Erythroblast (primary cell): Measurements from ENCODE around the gene GALNT9.

ENCODE experiments used
- DNase-seq, 2 experiments: peaks; one replicate each; lab custom pipeline; 2025; lab: John Stamatoyannopoulos, UW
- GATA1 ChIP-seq: IDR thresholded peaks from 2 replicates; pipeline ENCODE4 v1.6.1; 2011; ENCODE audit warnings: low read depth, mild to moderate bottlenecking, control low read depth, low read length, moderate library complexity
- POLR2A ChIP-seq: IDR thresholded peaks from 2 replicates; pipeline ENCODE4 v1.6.1; 2011; ENCODE audit warnings: mild to moderate bottlenecking, low read length

GALNT9 gene

DNA sequence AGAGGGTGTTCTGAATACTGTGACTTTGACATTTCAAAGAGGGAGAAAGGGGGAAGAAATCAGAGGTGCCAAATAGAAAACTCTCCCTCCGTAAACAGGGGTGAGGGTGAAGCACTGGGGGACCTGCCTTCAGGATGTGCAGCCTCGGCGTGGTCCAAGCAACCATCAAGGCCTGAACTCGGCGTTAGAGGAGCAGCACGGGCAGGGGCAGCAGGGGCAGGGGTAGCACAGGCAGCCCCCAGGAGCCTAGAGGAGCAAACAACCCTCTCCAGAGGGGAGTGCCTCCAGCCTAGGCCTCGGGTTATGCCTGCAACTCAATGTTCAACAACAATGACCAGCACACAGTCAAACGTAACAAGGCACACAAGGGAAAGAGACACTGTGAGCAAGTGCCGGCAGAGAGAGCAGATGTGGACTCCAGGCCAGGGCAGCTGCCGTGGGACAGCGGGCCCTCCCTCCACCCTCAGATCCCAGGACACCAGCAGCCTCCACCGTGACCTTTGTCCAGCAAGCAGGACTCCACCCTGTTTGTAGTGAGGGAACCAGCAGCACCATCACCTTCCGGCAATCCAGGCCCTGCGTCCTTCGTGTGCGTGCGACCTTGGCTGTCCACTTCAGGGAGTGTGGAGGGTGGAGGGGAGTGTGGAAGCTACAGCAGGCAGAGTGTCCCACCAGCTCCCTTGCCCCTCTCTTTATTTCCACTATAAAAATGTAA lies 18.0 kb downstream of the GALNT9 start:
- TF ChIP-seq POLR2A = no peak
- no peak for TF ChIP-seq GATA1
- no peak for DNase-seq

DNA sequence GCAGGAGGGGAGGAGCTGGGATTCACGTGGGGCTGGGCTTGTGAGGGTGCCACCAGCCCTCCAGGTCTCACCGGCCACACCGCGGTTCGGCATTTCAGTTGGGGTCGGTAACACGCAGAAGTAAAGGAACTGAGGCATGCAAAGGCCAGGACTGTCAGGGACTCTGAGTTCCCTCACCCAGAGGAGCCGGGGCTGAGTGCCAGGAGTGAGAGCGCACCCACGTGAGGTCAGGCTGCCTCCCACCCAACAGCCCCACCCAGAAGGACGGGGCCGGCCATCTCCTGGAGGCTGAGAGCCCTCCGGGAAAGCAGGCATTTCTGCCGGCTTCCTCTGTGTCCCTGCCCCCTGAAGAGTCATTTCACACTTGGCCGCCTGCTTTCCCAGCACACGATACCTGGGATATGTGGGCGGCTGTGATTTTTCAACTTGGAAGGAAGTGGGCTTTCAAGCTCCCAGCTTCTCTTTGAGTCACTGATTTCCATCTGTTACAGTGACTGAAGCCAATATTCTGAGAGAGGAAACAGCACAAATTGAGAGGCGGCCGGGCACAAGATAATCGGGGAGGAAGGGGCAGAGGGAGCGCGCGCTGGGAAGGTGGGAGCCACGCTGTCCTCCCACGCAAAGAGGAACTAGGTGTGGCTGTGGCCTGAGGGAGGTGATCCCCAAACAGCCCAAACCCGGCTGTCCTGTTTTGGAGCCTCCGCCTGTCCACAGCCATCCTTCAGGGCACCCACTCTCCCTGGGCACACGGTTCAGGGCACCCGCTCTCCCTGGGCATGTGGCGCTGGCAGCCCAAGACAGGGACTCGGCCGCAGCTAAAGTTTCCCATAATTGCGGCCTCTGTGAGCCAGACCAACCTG lies 19.0 kb downstream of the GALNT9 start:
- DNase-seq = no peak
- TF ChIP-seq POLR2A = no peak
- TF ChIP-seq GATA1 = no peak

- TF ChIP-seq GATA1 = no peak
- no peak for TF ChIP-seq POLR2A
- DNase-seq = no peak
Measured at GRCh38 chr12:132309596-132310086, 19.7 kb downstream of the GALNT9 start.

DNA sequence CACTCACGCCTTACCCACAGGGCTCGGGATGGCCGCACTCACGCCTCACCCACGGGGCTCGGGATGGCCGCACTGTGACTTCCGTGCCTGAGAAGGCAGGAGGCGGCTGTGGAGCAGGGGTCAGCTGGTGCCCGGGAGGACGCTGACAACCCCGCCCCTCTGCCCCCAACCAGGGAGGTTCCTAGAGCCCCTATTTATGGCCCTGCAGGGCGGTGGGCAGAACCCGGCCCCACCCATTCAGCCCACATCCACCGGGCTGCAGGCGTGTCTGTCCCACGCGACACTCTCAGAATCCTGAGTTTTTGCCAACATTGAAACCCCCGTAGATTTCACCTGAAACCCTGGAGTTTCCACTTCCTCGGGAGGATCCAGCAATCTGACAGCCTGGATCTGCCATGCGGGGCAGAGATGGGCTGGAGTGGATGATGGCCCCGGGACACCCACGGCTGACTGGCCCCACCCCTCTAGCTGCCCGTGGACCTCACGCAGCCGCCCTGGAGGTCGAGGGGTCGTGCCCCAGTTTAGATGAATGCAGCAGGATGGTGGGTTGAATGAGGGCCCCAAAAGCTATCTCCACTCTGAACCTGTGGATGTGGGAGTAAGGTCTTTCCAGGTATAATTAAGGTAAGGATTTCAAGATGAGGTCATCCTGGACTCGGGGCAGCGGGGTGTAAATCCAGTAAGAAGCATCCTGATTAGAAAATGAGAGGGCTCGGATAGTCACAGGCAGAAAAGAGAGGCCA lies 20.4 kb downstream of the GALNT9 start:
- no peak for DNase-seq
- TF ChIP-seq GATA1 (no peak), POLR2A (no peak)

DNA sequence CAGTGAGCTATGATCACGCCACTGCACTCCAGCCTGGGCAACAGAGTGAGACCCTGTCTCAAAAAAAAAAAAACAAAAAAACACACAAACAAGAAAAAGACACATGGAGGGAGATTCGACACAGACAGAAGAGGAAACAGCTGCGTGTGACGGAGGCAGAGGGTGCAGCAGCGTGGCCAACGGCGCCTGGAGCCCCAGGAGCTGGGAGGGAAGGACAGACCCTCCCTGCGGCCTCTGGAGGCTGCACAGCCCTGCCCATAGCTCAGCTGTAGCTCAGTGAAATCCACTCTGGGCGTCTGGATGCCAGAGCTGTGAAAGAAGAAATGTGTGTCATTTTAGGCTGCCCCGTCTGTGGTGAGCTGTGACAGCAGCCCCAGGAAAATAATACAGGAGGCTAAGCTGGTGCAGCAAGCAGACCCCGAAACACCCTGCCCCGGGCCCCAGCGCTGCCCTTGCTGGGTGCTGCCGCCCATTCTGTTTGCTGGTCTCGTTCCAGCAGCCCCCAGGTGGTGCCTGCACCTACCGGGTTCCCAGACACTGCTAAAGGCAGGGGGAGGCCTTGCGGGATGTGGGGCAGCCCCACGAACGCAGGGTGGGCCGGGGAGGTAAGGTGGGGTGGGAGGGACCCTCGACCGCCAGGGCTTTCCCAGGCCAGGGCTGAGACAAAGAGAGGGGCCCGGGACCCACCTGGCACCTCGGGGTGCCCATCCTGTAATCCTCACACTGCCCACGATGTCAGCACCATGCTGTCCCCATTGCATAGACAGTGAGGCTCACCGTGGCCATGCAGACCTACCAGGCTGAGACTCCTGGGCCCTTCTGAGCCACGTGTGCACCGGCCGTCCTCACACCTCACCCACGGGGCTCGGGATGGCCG lies 21.2 kb downstream of the GALNT9 start:
- TF ChIP-seq POLR2A (no peak), GATA1 (no peak)
- DNase-seq = no peak

- no peak for TF ChIP-seq GATA1
- TF ChIP-seq POLR2A = no peak
- no peak for DNase-seq
Measured at GRCh38 chr12:132306885-132307191, 22.6 kb downstream of the GALNT9 start.

DNA sequence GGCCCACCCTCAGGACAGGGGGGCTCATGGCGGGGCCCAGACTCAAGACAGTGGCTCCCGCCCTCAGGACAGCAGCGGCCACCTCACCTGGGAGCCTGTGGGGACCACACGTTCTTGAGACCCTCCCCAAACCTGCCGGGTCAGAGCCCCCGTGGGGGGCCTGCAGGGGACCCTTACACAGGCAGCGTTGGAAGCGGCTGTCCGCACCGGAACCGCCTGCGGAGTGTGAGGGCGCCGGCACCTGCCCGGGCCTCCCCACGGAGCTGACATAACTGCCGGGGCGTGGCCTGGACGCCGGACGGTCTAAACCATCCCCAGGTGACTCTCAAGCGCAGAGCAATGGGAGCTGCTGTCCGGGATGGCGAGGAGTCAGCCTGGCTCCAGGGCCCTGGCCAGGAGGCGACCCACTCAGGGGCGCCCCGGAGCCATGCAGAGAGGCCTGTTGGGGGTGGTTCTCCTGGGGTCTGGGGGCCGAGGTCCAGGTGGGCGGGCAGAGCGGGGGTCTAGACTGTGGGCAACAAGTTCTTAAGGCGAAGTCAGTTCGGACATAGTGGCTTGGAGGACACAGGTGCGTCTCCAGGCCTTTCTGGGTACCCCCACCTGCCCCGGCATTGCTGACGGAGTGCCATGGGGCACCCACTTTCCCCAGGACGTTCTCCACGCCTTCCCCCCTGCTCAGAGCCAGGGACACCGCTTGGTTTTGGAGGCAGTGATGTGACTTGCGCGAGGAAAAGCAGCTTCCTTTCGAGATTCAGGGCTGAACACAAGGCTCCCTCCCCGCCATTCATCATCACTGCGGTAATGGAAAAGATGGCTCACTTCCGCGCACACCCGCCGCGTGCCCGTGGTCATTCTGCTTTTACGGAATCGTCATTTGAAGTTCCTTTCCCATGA lies 23.2 kb downstream of the GALNT9 start:
- no peak for DNase-seq
- TF ChIP-seq GATA1 = no peak
- TF ChIP-seq POLR2A = no peak

DNA sequence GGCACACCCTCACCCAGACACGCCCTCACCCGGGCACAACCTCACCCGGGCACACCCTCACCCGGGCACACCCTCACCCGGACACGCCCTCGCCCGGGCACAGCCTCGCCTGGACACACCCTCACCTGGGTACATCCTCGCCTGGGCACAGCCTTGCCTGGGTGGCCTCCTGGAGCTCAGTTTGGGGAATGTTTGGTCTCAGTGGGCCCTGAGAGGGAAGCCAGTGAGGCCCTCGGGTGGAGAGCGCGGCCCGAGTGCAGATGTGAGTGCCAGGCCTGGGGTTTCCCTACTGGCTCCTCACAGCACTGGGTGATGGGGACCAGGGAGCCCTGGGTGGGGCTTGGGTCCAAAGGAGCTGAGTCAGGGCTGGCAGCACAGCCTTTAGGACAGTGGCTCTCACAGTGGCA lies 23.8 kb downstream of the GALNT9 start:
- peak; percentile 28 to 51 for DNase-seq
- no peak for TF ChIP-seq GATA1

- DNase-seq = peak; percentile 35 to 36
Measured at GRCh38 chr12:132304866-132305265, 24.5 kb downstream of the GALNT9 start.

DNA sequence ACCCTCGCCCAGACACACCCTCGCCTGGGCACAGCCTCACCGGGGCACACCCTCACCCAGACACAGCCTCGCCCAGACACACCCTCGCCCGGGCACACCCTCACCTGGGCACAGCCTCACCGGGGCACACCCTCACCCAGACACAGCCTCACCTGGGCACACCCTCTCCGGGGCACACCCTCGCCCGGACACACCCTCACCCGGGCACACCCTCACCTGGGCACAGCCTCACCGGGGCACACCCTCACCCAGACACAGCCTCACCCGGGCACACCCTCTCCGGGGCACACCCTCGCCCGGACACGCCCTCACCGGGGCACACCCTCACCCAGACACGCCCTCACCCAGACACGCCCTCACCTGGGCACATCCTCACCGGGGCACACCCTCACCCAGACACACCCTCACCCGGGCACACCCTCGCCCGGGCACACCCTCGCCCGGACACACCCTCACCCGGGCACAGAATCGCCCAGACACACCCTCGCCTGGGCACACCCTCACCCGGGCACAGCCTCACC lies 25.5 kb downstream of the GALNT9 start:
- peak in 1 of 2 experiments; percentile 44 for DNase-seq

DNA sequence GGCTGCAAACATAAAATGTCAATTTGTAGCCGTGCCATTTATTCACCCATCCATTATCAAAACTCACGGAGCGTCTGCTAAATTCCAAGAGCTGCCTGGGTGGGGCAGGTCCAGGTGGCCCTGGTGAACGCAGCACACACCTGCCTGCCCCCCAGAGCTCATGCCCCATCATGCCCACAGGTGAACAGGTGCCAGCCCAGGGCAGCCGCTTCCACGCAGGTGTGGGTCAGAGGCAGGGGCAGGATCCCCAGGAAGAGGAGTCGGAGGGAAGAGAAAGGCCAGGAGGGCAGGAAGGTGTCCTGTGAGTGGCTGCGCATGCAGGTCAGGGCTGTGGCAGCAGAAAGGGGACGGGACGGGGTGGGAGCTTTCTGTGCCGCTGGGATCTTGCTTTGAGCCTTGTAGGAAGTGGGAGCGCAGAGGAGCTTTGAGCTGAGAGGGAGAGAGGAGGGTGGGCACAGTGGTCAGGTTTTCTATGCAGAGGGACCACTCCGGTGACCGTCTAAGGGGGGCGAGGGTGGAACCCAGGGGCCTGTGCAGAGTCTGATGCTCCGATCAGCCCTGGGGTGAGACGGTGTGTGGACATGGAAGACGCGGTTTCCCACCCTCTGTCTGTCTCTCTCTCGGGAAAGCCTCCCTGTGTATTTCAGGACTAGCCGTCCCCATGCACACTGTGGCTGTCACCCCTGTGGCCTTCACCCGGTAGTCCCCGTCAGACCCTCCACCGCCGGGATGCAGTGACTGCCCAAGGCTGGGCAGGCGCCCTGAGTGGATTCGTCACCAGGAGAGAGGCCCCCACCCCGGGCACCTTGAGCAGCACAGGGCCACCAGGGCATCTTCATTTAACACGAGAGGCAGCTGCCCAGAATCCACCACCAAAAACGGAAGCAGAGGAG lies 26.7 kb downstream of the GALNT9 start:
- TF ChIP-seq GATA1 (no peak), POLR2A (no peak)
- DNase-seq = peak; percentile 19 to 25
